KBM-7 (cell line): ENCODE measurements around the gene VEPH1.

ENCODE experiments used
- DNase-seq: peaks from one replicate; pipeline ENCODE4 v3.0.0-alpha.2; 2015
- in situ Hi-C: fragments of 300-500 bp; cut with MboI; formaldehyde crosslinking; loops from 2 replicates; pipeline ENCODE4 v1.14.3; 2020; ENCODE audit warnings: low sequenced_read_pairs, low pct_unique_long_range_greater_than_20kb, mixed read lengths

The VEPH1 gene

DNA sequence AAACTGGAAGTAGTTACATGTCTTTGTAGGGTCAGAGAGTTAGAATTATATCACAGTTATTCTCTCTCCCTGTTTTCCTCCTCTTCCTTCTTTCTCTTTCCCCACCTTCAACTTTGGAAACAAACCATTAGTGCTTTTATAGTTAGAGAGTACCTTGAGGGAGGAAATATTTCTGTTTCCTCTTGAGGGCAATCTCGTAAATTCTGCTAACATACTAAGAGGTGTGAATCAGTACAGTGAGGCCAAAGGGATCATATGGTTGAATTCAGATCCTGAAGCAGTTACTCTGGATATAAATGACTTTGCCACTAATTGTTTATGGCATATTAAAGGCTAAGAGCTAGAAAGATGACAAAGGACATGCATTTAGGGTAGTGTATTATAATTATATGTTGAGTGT lies 283.0 kb downstream of the VEPH1 start:
- in situ Hi-C loops, result no loop called here
- DNase-seq, result no peak

GRCh38 chr3:157219215-157219614 lies 284.0 kb downstream of the VEPH1 start:
- in situ Hi-C loops, result no loop called here
- no peak for DNase-seq
